Measurements from ENCODE around the gene IDH3G.

DNA sequence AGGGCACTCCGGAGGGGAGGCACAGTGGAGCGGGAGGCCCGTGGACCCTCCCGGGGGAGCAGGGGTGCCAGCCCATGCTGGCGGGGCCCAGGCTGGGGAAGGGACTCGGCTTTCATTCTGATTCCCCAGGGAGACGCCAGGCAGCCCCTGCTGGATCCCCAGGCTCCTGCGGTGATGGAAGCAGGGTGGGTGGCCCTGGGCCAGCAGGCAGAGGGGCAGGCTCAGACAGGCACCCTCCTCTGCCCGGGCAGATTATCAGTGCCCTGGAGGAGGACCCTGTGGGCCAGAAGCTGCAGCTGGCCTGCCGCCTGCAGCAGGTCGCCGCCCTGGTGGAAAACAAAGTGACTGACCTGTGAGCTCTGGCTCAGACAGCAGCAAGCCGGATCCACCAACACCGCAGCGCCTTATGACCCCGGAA is 15.5 kb downstream of the IDH3G start:
- TF ChIP-seq, protein P1, sequence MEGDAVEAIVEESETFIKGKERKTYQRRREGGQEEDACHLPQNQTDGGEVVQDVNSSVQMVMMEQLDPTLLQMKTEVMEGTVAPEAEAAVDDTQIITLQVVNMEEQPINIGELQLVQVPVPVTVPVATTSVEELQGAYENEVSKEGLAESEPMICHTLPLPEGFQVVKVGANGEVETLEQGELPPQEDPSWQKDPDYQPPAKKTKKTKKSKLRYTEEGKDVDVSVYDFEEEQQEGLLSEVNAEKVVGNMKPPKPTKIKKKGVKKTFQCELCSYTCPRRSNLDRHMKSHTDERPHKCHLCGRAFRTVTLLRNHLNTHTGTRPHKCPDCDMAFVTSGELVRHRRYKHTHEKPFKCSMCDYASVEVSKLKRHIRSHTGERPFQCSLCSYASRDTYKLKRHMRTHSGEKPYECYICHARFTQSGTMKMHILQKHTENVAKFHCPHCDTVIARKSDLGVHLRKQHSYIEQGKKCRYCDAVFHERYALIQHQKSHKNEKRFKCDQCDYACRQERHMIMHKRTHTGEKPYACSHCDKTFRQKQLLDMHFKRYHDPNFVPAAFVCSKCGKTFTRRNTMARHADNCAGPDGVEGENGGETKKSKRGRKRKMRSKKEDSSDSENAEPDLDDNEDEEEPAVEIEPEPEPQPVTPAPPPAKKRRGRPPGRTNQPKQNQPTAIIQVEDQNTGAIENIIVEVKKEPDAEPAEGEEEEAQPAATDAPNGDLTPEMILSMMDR (IDR thresholded peaks at IDR 0.05 in 4 of 5, conservative IDR thresholded peaks at IDR 0.05 in 1 of 5), result peak in 2 of 5 experiments; percentile 15 to 24
- TF ChIP-seq POLR2A (IDR thresholded peaks at IDR 0.05), result no peak
